Posterior cingulate gyrus (tissue), 11 donors: ENCODE data around the gene CYB5A.

Experiments
- DNase-seq, 10 donors: peaks; one replicate each; pipeline versions ENCODE4 v3.0.0 to v3.0.0-alpha.2; 2020 to 2021; ENCODE audit warnings: mixed read lengths in 3 of 10
- intact Hi-C: fragments of 100-400 bp; cut with DNase I; formaldehyde crosslinking; loops from one replicate; pipeline ENCODE4 v1.15.1; 2023

CYB5A gene

DNA sequence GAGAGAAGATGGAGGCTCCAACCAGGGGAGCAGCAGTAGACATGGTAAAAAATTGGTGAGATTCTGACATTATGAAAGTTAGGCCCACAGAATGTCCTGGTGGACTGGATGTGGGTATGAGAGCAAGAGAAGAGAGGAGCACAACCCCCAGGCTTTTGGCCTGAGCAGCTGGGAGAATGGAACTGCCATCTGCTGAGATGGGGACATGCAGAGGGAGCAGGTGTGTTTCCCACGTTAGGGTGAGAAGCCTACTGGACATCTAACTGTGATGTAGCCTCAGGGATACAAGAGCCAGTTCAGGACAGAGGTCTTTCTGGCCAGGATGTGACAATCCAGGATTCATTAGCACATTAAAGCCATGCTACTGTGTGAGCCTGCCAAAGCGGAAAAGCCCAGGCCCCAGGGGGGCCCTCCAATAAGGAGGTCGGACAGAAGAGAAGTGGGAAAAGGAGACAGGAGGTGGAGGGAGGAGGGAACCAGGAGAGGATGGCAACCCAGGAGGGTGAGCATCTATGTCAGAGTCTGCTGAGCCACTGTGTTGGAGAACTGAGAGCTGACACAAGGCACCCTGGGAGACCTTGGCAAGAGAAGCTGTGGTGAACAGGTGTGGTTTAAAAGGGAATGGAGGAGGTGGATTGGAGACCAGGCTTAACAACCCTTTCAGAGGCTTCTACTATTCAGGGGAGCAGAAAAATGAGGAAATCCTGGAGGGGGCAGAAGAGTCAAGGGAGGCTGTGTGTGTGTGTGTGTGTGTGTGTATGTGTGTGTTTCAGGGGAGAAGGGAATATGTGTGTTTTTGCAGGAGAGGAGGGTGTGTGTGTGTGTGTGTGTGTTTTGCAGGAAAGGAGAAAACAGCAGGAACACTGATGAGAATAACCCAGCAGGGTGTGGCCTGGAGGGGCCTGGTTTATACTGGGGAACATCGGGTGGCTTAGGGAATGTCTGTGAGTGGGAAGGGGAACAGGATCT lies 10.5 kb downstream of the CYB5A start:
- intact Hi-C loops = no loop called here
- DNase-seq = no peak

DNA sequence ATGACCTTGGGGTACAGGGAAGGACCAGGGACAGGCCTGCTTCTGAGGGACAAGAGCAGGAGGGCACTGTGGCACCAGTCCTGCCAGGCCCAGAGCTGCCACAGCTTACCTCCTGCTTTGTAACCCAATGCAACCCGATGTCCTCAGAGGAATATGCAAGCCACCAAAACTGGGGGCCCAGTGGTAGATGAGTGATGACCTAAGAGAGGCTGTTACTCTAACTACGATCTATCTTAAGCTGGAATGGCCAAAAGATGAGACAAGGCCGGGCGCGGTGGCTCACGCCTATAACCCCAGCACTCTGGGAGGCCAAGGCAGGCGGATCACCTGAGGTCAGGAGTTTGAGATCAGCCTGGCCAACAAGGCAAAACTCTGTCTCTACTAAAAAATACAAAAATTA lies 12.8 kb downstream of the CYB5A start:
- DNase-seq = no peak
- intact Hi-C loops = no loop called here

DNA sequence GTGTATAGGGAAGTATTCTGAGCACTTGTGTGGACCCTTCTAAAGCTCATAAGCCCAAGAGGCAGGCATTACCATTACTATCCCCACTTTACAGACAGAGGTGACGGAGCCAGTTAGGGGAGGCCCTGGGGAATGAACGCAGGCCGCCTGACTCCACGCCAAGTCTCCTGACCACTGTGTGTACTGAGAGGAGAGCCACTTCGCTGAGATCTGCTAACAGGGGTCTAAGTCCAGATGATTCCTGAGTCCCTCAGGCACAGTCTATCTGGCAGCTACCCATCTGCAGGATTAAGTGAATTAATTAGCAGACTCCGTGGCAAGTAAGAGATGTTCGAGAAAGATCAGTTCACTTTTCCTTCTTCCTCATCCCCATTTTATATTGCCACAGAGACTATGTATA lies 13.7 kb downstream of the CYB5A start:
- no peak for DNase-seq

DNA sequence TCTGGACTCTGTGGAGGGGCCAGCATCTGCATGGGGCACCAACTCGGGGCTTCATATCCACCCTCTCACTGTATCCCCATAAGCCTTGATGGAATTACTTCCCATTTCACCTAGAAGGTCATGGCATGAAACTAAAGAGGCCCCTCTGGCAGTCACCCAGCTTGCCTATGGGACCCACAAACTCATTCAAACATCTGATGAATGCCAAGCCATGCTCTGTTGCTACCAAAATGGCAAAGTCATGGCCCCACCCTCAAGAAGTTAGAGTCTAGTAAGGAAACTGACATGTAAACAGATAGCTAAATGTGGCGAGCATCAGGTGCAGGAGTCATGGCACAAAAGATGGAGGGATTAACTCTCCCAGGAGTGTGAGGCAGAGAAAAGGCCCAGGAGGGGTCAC lies 14.5 kb downstream of the CYB5A start:
- no peak for DNase-seq
- intact Hi-C loops = no loop called here

More for the DNA sequence above, 13.7 kb downstream of the CYB5A start:
- intact Hi-C loops = no loop called here

DNA sequence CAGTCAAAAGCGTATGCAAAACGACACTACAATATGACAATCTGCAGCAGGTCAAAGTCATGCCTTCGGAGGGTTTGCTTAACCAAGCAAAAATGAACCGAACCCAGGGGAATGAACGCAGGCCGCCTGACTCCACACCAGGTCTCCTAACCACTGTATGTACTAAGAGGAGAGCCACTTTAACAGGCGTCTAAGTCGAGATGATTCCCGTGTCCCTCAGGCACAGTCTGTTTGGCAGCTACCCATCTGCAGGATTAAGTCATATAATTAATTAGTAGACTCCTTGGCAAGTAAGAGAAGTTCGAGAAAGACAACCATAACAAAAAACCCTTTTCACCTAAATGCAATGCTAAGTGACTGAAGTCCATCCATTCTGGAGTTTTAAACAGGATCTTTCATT lies 15.2 kb downstream of the CYB5A start:
- intact Hi-C loops = no loop called here
- DNase-seq = no peak

DNA sequence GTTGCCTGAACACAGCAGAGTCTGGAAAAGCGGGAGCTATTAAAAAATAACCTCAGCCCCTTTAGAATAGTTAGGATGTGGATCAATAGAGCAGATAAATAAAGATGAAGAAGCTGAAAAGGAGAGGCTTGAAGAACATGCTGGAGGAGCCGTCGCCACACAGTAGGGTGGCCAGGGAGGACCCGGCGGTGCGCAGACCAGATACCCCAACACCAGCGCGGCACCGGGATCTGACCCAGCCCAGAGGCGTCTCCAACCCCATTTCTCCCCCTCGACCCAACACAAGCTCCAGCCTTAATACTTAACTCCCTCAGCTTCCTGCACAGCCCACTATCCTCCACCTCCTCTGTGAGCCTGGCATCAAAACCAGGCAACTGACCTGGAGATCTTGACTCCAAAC lies 16.0 kb downstream of the CYB5A start:
- DNase-seq = no peak
- intact Hi-C loops = no loop called here

DNA sequence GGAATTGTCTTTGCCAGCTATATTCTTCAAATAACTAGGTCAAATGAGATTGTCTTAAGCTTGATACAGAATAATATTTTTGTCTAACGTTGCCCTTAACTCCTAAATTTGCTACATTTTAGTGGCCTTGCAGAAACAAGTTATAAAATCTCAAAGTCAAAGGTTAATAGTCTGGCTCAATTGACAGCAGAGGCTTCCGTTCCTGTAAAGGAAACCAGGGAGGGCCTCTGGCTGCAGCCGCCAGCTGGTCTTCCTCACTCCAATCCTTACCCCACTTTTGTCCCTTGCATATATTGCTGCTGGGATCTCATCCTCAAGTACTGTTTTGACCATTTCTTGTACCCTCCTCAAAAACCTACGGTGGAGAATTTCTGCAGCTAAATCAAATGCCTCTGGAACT lies 17.1 kb downstream of the CYB5A start:
- DNase-seq = no peak
- intact Hi-C loops = no loop called here

DNA sequence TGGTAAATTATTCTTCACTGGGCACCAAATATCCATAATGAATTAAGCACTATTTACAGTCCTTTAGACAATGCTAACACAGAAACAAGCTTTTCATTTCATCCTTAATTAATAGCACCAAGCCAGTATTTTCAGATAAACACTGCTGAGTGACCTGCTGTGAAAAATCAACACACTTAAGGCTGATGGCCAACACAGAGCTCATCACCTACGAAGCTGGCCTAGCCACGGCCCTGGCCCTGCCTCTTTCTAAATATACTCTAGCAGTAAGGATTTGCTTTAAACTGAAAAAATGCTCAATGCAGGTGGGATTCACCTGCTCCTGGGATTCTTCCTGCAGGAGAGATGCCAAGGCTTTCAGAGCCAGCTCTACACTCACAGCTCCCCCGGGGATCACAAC lies 18.4 kb downstream of the CYB5A start:
- intact Hi-C loops = no loop called here
- DNase-seq = no peak

DNA sequence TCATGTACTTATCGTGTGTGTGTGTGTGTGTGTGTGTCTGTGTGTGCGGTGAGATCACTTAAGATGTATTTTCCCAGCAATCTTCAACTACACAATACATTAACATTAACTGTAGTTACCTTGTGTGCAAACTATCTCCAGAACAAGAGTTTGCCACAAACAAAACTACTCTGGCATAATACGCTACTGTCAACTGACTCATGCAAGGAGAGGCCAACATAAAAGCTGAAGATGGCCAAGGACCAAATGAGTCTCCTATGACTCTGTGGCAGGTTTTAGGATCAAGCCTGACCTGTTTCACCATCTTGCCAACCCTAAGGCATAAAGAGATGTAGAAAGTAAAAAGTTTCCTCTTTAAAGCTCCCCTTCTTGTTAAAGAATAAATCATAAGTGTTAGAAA lies 20.1 kb downstream of the CYB5A start:
- DNase-seq = no peak
- intact Hi-C loops = no loop called here

DNA sequence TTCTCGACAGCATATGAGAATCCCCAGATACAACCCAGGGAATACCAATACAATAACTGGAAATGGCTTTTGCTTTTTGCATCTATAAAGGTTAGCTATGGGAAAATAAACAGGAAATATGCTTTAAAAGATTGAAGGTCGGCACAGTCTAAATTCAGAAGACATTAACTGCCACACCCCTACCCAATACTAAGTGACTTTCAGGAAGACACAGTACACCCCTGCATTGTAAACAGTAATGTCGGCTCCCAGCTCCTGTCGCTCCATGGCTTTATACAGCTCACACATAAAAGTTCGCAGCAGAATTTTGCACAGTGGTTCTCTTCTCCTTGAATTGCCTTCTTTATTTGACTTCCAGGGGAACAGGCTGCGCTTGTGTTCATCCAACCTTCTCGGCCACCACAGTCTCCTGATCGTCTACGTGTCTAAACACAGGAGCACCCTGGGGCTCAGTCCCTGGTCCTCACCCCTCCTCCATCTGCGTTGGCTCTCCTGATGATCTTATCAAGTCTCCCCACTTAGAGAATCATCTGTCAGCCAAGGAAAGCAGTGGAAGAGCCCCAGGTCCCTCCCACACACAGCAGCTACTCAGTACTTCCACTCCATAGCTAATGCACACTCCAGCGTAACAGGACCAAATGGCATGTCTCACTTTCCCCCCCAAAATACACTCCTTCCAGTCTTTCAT lies 22.7 kb downstream of the CYB5A start:
- intact Hi-C loops = no loop called here
- no peak for DNase-seq

DNA sequence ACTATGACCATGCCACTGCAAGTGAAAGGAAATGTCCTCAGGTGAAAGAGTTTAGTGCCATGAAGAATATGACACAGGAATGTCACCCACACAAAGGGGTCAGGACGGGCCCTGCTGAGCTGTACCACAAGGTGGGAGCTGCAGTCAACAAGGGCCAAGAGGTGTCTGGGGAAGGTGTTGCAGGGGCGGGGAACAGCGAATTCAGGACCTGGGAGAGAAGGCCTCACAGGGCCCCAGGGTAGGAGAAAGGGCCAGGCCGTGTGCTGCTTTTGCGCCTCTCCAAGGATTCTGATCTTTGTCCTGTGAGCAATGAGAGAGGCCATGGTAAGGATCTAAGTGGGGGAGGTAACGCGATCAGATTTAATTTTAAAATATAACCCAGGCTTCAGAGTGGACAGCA lies 23.6 kb downstream of the CYB5A start:
- no peak for DNase-seq
- intact Hi-C loops = no loop called here

DNA sequence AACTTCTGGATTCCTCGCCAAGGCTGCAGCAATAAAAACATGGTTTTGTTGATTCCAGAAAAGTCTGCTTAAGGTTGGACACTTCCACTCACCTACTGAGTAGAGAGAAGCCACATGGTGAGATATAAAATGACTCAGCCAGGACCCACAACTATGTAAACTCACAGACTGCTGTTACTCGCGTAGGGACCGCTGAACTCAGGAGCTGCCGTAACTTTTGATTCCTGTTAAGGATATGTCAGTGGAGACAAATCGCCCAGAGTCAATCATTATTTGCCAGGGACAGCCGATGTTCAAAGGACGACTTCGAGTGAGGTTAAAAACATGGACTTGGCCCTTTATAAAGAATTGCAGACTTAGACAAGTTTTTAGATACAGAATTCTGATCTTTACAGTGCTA lies 25.6 kb downstream of the CYB5A start:
- intact Hi-C loops = no loop called here
- no peak for DNase-seq

DNA sequence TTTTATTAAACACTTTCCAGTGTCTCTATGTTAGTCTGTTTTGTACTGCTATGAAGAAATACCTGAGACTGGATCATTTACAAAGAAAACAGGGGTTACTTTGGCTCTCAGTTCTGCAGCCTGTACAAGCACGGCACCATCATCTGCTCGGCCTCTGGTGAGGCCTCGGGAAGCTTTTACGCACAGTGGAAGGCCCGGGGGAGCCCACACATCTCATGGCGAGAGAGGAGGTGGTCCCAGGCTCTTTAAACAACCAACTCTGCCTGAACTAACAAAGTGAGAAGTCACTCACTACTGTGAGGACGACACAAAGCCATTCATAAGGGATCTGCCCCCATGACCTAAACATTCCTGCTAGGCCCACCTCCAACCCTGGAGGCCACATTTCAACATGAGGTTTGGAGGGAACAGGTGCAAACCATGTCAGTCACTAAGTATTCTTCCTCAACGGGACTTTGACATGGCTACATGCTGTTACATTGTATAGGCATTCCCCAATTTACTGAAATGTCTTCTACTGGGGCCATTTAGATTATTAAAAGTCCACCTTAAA lies 26.1 kb downstream of the CYB5A start:
- DNase-seq = no peak
- intact Hi-C loops = no loop called here

DNA sequence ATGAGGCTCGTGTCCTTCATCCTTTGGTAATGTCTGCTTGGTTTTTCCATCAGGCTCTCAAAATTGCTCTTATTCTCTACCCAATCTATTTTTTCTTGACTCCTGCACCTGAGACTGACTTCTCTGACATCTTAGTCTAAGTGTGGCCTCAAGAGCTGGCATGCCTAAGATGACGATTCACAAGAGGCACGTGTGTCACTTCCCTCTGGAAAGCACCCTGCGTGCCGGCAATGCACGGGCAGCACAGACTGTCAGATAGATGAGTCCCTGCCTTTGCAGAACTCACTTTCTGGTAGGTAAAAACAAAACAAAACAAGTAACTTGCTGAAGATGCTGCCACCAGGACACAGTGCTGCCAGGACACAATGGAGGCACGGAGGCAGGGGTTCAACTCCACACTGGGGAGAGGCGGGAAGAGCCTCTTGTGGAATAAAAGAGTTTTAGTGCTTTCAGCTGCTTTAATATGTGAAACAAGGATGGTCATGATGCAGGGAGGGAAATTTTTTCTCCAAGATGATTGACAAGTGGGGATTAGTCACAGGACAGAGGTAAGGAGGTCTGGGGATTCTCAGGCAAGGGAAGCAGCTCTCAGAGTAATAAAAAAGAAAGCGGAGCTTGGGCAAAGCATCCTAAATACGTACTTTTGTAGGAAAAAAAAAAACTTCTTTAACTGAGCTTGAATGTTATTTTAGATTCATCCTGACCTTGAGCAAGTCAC lies 27.3 kb downstream of the CYB5A start:
- no peak for DNase-seq
- intact Hi-C loops = no loop called here

DNA sequence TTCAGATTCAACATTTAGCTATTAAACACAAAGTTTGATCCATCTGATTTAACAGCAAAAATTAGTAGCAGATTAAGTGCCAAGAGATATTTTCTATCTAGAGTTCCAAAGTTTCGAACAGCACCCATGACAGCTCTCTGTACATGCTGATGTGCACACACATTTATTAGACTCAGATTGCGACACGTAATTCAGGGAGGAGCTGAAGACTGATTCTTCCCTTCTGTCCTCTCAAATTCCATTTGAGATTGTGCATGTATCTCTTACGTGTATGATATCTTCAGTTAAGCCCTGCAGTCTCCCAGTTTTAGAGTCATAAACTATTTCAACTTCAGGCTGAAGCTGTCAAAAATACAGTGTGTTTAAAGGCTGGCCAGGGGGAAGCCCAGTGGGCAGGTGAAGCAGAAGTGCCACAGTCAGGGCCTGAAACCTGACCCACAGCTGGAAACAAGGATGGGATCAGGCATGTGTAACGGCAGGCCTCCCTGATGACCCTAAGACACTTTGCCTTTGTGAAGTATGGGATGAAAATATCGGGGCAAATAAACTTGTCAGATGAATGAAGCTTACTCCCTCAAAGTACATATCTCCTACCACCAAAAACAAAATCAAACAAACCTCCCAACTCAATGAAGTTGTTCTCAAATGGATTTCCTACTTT lies 30.6 kb downstream of the CYB5A start:
- DNase-seq = no peak
- intact Hi-C loops = no loop called here

DNA sequence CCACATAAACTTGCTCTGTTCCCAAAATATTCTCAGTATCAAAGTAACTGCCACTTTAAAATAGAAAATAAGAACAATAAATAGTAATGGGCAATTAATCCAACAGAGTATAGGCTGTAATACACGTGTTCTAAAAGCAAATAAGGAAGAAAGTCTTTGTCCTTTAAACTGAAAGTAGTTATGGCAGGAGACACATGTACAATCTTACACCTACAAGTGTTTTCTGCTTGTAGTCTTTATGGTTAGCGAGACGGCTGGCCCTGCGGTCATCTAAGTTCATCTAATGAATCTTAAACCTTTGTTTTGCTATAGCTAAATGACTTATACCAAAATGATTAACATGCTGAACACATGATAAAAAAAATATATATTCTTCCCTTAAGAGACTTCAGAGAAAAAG lies 32.4 kb downstream of the CYB5A start:
- intact Hi-C loops = no loop called here
- no peak for DNase-seq

DNA sequence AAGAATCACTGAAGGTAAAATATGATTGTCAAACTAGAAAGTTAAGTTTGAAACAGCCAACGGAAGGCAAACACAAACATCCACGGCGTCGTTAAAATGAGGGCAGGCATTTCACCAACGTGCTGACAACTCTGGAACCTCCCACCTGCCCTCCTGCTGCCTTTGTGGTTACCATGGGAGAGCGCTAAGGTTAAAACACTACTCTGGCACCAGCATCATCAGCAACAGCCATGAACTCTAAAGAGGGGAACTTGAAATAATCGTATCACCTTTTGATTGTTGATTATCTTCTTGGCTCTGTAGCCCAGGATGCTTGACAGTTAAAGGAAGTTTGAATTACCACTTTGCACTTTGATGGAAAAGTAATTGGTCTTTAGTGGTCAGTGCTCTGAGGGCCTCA lies 34.7 kb downstream of the CYB5A start:
- intact Hi-C loops = no loop called here
- DNase-seq = no peak

DNA sequence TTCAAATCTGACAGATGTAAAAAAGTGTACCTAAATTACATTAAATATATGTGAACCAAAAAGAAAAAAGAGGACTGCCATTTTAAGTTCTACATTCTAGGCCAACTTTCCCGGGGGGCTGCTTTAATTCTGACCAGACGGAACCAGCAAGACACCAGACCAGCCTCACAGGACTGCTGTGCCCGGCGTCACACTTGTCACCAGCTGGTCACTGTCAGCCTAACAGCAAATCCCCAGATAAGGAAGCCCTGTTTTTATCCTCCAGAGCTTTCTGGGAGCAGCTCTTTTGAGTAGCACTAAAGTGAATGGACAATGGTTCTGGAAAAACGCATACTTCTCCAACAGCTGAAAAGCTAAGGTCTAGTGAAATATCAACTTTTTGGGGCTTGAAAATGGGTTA lies 35.6 kb downstream of the CYB5A start:
- intact Hi-C loops = no loop called here
- DNase-seq = no peak

DNA sequence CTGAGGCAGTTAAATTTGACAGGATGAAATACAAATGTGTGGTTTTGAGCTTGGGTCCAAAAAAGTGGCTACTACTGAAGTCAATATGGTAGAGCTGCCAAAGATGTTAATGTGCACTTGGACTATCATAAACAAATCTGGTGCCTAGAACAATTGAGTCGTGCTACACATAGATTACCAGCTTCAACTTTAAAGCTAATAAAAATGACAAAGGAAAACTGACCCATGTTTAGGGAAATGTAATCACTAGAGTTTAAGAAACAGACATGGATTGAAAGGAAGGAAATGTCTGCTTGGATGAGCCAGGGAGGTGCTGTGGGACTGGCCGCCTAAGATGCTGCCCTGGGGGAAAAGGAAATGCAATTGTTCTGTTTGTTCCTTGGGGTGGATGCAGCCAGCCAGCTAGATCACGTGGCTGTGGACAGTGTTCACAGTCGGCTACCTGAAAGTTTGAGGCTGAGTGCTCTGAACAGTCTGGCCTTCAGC lies 36.6 kb downstream of the CYB5A start:
- no peak for DNase-seq

DNA sequence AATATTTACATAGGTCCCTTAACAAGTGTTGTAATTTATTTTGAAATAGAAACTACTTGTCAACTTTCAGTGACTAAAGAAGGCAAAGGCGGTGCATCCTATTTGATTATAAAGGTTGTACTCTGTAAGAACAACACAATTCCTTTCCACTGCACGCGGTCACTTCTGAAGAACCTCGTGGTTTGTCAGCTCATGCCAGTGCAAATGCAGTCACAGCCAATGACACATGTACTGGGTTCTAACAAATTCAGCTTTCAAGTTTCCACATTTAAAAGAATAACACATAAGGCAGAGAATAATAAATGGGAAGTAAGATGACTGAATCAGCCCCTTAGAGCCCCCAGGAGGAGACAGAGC lies 39.7 kb downstream of the CYB5A start:
- intact Hi-C loops = no loop called here
- no peak for DNase-seq

More for the DNA sequence above, 36.6 kb downstream of the CYB5A start:
- intact Hi-C loops = no loop called here
